Stimulated activated CD4-positive, alpha-beta T cell treated with anti-CD3 and anti-CD28 coated beads, Interleukin-2, amount 100 ng/mL, for 24 hours (primary cell): Measurements from ENCODE around the gene PRKAG2.

ENCODE experiments used
- DNase-seq, 2 donors: peaks; one replicate each; pipeline ENCODE4 v3.0.0-alpha.2; 2020

The PRKAG2 gene

DNA sequence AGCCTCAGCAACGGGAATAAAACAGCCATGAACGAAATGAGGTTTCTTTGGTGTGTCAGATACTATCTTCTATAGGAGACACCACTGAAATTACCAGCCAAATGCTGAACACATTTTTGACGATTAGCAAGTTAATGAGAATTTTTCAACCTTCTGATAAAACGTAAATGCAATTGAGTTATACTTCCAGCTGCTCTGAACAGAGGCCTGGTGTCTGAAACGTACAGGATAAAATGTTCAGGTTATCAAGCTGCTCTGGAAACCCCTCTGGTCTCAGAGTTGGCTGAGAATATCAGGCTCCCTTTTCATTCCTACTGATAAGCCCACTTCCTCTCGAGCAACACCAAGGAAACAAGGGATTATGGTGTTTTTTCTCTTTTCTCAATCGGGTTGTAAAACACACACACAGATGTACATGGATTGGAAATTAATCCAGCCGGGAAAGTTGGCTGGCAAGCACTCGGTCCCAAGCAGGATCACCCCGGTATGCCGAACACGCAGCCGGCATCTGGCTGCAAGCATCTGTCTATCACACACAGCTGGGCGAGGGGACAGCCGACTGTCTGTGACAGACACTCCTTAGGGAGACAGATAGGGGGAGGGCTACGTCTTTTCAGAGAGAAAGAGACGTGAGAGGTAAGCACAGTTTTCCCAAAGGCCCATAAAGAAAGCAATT, 171.8 kb downstream of the PRKAG2 start:
- no peak for DNase-seq

GRCh38 chr7:151704299-151704959, 172.5 kb downstream of the PRKAG2 start:
- no peak for DNase-seq

GRCh38 chr7:151702961-151703360, 174.0 kb downstream of the PRKAG2 start:
- no peak for DNase-seq

DNA sequence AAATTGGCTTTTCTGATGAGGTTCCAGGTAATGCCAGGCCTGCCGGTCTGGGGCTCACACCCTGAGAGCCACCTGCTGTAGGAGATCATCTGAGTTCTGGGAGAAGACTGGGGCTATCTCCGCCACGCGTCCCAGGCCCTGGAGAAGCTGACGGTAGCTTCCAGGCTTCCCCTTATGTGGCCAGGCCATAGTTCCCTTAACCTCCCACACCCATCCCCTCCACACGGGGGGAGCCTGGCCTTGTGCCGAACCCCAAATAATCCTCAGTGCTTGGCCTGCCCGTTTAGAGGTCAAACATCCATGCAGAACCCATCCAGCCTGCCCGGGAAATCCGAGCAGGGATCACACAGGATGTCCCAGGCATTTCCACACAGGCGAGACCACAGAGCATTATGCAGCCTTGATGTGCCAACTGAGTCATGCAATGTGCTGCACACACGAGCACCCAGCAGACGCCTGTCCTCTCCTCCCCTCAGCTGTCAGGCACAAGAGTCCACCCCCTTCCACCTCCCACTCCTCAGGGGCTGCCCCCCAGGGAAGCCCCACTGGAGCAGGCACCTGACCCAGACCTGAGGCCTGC, 176.2 kb downstream of the PRKAG2 start:
- no peak for DNase-seq

DNA sequence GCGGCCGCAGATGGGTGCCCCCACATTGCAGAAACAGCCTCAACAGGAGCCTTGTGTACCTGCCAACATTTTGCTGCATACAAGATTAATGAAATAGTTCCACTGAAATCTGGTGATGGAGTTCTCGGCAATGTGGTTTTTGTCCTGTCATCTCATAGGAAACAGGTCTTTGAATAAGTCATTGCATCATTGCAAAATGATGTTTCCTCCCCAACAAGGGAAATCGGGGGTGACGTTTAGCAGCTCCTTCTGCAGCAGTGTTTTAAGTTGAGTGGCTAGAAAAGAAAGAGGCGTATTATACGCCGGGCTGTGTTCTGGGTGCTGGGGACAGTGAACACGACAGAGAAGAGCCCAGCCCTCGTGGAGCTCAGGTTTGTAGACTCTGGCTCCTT, 177.0 kb downstream of the PRKAG2 start:
- DNase-seq: no peak

GRCh38 chr7:151699147-151699927, 177.6 kb downstream of the PRKAG2 start:
- DNase-seq: no peak

DNA sequence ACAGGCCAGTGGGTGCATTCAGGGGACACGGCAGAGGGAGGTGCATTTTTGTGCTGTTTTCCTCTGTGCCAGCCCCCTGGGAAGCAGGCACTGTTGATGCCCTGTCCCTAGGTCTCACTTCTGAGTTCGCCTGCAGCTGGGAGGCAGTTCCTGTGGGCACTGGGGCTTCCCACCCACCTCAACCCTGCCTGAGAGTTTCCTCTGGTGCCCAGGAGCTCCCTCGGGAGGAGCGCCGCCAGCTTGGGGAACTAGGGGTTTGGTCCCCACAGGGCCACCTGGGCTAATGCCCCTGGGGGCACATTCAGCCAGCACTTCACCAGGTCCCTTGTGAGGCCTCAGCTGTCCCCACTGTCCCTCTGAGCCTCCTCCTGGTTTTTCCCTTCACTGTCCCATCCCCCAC, 179.0 kb downstream of the PRKAG2 start:
- no peak for DNase-seq

DNA sequence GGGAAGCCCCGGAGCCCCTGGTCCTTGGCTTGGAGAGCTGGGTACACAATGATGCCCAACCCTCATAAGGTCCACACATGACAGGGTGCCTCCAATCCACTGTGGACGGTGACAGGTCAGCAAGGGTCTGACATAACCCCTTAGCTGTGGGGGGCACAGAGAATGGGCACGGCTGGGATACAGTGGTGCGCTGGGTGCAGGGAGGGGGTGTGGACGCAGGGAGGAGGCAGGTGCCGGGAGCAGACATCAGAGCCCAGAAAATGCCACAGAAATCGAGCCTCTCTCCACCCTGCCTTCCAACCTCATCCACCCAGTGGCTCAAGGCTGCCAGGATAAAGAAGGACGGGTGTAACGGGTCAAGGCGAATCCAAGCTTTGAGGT, 179.4 kb downstream of the PRKAG2 start:
- DNase-seq: no peak

- DNase-seq: no peak
Measured at GRCh38 chr7:151696721-151697514, 180.0 kb downstream of the PRKAG2 start.

DNA sequence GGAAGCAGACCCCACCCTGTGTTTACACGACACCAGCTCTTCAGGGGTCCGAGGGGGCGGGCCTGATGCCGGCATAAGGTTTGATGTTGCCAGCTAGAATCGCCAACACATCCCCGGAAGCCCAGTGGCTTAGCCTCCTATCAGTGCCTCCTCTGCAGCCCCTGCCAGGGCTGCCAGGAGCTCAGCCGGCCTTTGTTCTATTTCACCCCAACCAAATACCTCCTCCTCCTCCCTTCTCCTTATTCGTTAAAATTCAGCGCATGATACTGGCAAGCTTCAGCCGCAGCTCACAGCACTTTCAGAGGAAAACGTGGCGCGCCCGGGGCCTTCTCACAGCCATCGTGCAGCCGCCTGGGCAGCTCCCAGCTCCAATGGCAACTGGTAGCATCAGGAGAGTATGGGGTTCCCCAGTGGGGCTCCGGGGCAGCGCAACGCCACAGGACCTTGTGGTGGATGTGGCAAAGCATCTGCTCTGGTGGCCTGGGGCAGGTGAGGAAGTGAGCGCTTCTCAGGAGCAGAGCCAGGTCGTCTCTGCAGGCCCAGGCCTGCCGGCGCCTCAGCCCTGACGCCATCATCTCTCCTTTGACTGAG, 180.9 kb downstream of the PRKAG2 start:
- DNase-seq: no peak

DNA sequence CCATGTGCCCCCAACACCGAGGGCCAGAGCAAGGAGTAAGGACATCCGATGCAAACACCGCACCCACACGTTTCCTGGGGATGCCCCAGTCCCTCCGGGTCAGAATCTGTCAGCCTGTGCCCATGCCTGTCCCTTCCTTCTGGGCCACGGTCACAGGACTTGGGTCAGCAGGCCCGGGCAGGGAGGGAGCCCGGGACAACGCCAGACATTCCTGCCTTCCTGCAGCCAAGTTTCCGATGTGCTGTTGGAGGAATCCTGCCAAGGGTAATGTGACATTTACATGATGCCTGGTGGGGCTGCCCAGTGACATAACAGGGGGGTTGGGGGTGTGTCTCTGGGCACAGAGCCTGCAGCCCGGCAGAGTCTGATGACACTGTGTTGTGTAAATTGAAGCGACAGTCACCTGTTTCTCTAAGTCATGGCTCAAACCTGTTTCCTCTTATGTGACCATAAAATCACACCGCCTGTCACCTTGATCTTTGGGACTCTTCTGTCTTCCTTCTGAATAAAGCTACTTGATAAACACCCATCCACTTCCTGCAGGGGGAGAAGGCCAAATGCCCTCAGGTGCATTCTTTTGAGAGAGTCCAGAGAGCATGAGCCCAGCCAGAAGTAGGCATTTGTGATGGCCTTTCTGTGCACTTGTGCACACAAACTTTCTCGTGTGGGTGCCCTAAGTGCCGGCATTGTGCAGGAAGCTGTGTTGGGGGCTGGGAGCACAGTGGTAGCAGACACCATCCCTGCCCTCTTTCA, 181.9 kb downstream of the PRKAG2 start:
- no peak for DNase-seq

DNA sequence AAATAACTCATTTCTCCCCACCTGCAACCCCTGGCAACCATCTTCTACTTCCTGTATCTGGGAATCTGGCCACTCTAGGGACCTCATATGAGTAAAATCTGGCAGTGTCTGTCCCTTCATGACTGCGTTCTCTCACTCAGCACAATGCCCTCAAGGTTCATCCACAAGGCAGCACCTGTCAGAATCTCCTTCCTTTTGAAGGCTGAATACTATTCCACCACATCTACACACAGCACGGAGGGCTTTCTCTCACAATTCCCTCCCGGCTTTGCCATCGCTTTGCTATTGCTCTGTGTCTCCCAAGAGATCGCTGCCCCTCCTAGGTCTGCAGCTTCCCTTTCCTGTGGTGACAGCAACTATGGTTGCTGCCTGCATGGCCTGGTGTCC, 182.5 kb downstream of the PRKAG2 start:
- DNase-seq: no peak

DNA sequence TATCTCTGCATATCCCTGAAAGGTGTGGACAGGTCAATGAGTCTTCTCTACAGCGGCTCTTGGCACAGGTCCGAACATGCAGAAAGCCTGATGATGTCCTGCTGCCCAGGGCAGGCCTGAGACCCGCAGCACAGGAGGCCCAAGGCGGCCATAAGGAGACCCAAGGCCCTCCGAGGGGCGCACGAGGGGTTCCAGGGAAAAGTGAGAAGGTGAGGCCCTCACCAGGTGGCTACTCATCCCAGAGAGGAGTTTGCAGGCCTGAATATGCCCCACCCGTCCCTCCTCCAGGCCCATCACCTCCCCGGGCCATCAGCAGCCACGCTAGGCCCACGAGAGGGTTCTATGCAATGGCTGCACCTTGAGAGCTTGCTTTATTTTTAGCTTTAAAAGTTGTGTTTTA, 183.8 kb downstream of the PRKAG2 start:
- DNase-seq: no peak

- no peak for DNase-seq
Measured at GRCh38 chr7:151692721-151693120, 184.2 kb downstream of the PRKAG2 start.

GRCh38 chr7:151691449-151691848, 185.5 kb downstream of the PRKAG2 start:
- DNase-seq: no peak

GRCh38 chr7:151690606-151691005, 186.3 kb downstream of the PRKAG2 start:
- no peak for DNase-seq

DNA sequence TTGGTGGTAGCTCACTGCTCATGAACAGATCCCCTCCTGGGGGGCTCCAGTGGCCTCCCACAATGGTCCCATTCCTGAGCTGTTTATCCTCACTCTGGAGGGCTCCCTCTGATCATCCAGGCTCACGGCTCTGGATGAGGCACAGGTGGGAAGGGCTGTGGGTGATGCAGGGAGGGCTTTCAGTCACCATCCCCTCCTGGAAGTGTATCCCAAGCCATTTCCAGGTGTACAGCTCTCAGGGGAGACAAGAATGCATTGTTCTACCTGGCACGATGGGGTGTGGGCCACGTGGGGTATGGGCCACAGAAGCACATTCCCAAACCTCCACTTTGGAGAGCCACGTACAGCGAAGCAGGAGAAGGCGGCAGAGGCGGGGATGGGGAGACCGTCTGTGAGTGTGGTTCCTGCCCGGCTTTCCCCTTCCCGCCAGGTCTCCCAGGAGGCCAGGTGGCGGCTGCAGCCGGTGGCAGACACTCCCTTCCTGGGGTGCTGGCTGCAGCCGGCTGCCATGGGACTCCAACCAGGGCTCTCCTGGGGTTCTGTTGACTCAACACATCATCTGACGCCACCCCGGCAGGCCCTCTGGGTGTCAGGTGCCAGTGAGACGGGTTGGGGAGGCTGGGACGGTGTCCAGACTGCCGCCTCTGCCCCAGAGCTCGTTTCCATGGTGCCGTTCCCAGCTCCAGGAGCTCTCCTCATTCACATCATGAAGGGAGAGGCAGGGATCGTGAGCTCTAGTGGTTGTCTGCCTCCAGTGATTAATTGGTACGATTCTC, 187.5 kb downstream of the PRKAG2 start:
- DNase-seq: no peak

- no peak for DNase-seq
Measured at GRCh38 chr7:151688236-151688780, 188.6 kb downstream of the PRKAG2 start.

DNA sequence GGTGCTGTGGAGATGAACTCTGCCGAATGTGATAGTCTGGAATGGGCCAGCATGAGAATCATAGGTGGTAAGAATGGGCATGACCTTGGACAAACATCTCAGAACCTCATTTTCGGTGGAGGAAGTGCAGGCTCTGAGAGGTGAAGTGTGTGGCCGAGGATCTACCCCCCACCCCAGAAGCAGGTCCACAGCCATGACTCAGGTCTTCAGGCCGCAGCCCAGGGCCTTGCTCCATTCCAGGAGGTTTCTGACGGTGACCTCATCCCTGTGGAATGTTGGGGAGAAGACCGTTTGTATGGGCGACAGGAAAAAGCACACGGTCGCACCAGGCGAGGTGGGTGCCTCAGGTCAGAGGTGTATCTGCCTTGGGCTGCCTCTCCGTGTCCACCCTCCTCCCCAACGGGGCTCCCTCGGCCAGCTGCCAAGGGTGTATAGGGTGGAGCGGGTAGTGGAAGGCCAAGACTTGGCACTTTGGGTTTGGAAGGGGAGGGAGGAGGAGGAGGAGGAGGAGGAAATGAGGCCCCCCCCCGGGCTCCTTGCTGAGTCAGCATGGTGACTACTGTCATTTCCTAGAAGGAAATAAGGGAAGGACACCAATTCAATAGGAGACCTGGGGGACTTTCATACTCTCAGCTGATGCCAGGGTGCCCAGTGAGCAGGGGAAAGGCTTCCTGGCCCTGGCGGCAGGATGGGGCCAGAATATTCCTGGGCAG, 189.2 kb downstream of the PRKAG2 start:
- no peak for DNase-seq

GRCh38 chr7:151686826-151687225, 190.1 kb downstream of the PRKAG2 start:
- DNase-seq: no peak
